ENCODE measurements around the gene C17orf113. TPM values are rescaled to one million over a fixed set of nuclear protein-coding genes. Genes with fewer than 3 reads are reported as not detected.
"Not testable (repeated sequence)": the region's sequence is repeated elsewhere in the genome, so short reads cannot be mapped to it uniquely, and the experiment has no call there.

Gene C17orf113
- total RNA-seq, 2 experiments from 2014 or later, result 0.23 to 0.40 TPM

DNA sequence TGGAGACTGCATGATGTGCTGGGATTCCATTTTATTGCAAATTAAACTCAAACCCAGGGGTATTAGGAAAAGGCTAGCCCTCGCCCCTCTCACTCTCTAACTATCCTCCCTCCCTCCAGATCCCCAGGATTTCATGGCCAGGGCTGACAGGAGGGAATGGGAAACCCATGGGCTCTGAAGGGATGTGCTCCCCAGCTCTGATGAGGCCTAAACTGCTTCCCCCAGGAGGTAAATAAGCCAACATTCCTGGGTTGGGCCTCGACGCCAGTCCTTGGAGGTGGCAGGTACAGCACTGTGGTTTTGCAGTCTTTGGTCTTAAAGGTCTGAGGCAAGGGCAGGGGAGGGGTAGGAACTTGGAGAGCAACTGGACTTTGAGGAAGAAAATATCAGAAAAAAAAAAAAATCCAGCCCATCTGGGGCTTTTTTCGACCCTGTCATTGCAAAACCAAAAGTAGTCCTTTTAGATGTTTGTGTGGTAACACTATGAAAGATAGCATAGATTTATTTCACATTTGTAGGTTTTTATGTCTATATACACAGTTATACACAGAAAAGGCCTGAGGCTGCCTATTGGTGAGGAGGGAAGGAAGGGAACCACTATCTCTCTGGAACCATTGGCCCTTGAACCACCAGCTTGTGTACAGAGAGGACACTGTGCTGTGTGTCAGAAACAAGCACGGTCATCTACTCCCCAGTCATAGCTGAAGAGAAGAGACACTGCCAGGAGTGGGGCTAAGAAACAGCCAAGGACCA is 12.0 kb downstream of the C17orf113 start:
- Mint-ChIP-seq H3K4me3 (no peak overlapping the region), H3K27ac (no peak overlapping the region), H3K27me3 (peaks cover 15% of the 10 kb centered on the region), H3K9me3 (no peaks in the 10 kb centered on the region), H3K4me1 (peaks cover 10% of the 10 kb centered on the region), H3K36me3 (no peaks in the 10 kb centered on the region)
- no peak for DNase-seq

DNA sequence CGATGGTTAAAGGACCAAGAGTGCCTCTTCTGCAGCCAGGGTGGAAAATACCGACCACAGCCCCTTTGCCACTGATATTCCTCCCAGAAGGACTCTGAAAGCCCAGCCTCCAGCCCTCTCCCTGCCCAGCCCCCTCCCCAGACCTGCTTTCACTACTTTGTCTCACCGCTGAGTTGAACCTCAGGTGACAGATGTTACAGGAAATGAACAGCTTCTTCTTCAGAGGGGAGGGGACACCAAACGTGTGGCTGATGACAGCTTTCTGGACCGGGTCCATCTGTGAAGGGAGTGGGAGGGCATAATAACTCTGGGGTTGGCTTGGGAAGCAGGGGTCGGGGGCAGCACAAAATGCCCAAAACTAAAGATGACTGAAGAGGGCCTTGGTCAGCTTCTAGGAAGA is 16.3 kb downstream of the C17orf113 start:
- DNase-seq, result no peak
- no peaks in the 10 kb centered on the region for H3K36me3 Mint-ChIP-seq
- peaks cover 10% of the 10 kb centered on the region for H3K27me3 Mint-ChIP-seq
- H3K4me3 Mint-ChIP-seq, result no peak overlapping the region
- H3K27ac Mint-ChIP-seq, result no peak overlapping the region
- no peaks in the 10 kb centered on the region for H3K9me3 Mint-ChIP-seq
- H3K4me1 Mint-ChIP-seq, result peaks cover 10% of the 10 kb centered on the region

DNA sequence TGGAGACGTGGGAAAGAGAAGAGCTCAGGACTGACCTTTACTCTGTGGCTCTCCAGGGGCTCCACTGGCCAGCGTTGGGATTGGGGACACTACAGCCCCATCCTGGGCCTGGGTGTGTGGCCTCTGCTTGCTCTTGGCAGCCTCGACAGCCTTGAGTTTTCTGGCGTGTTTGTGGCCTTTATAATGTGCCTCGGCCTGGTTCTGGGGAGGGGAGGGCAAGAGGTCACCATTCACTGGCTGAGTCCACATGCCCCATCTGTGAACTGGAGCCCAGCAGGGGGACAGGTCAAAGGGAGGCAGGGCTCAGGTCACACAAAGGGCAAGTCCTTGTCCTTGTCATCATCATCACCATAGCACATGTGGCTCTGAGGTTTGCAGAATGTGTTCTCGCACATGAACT is 18.8 kb downstream of the C17orf113 start:
- no peaks in the 10 kb centered on the region for H3K27me3 Mint-ChIP-seq
- DNase-seq, result no peak
- peaks cover 5% of the 10 kb centered on the region for H3K4me1 Mint-ChIP-seq
- no peaks in the 10 kb centered on the region for H3K9me3 Mint-ChIP-seq
- H3K36me3 Mint-ChIP-seq, result no peaks in the 10 kb centered on the region
- no peak overlapping the region for H3K4me3 Mint-ChIP-seq
- H3K27ac Mint-ChIP-seq, result no peak overlapping the region

DNA sequence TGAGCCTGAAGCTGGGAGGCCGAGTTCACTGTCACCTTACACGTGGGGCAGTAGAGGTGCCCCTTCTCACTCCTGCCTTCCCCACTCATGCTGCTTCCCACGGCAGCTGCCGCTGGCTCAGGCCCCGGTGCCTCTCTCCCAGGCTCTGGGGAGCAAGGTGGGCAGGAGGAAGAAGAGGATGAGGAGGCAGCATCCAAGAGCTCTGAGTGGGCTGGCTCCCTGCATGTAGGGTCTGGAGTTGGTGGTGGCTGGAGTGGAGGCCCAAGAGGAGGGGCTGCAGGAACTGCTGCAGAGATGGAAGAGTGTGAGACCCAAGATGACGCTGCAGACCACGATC is 21.6 kb downstream of the C17orf113 start:
- no peak overlapping the region for H3K27ac Mint-ChIP-seq
- no peaks in the 10 kb centered on the region for H3K9me3 Mint-ChIP-seq
- DNase-seq, result no peak
- H3K27me3 Mint-ChIP-seq, result no peaks in the 10 kb centered on the region
- peaks cover 3% of the 10 kb centered on the region for H3K36me3 Mint-ChIP-seq
- no peak overlapping the region for H3K4me3 Mint-ChIP-seq
- peaks cover 10% of the 10 kb centered on the region for H3K4me1 Mint-ChIP-seq

DNA sequence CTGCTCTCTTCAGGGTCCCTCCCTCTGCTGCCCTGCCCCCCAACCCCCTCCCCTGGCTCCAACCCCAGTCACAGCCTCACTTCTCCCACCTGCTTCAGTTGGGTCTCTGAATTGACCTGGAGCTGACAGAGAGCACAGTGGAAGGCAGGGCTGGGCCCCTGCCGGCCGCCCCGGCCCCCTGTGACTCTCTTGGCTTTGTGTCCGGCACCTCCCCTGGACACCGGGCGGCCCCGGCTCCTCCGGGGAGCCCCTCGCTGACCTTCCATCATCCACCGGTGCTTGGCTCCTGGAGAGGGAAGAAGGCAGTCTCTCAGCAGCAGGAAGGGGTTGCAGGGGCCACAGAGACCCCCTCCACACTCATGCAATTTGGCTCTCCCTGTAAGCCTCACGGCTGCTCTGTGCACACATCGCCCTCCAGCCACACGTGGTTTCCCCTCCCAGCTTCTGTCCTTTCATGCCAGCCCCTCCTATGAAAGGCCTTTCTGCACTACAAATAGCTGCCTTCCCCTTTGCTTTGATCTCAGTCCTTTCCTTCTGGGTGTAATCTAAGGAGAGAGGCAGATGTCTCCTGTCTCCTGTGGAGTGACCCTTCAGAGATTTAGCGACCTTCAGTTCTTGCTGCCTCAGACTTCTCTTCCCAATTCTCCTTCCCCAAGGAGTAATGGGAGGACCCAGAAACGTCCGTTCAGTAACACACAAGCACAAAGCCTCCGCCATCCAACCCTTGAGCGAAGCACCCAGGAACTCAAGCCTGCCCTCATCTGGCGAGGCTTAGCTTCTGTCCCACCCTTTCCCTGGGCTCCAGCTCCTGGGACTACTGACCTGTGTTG is 22.2 kb downstream of the C17orf113 start:
- H3K27ac Mint-ChIP-seq, result no peak overlapping the region

DNA sequence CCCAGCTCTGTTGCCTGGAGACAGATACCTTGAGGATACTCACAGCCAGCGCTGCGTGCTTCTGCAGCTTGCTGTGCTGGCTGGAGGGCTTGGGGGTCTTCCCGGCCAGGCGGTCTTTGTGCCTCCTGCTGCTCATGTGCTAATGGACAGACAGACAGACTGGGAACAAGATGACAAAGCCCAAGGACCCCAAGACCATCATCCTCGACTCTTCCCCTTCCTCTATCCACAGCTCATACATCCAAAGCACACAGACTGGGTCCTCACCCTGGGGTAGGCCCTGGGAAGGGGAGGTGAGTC is 22.9 kb downstream of the C17orf113 start:
- H3K27ac Mint-ChIP-seq, result no peak overlapping the region
- DNase-seq, result no peak
- no peaks in the 10 kb centered on the region for H3K27me3 Mint-ChIP-seq
- peaks cover 3% of the 10 kb centered on the region for H3K36me3 Mint-ChIP-seq
- H3K9me3 Mint-ChIP-seq, result no peaks in the 10 kb centered on the region
- no peak overlapping the region for H3K4me3 Mint-ChIP-seq
- peaks cover 9% of the 10 kb centered on the region for H3K4me1 Mint-ChIP-seq

More for the DNA sequence above, 22.2 kb downstream of the C17orf113 start:
- no peaks in the 10 kb centered on the region for H3K9me3 Mint-ChIP-seq
- DNase-seq, result no peak
- peaks cover 3% of the 10 kb centered on the region for H3K36me3 Mint-ChIP-seq
- peaks cover 9% of the 10 kb centered on the region for H3K4me1 Mint-ChIP-seq
- H3K4me3 Mint-ChIP-seq, result no peak overlapping the region
- H3K27me3 Mint-ChIP-seq, result no peaks in the 10 kb centered on the region

DNA sequence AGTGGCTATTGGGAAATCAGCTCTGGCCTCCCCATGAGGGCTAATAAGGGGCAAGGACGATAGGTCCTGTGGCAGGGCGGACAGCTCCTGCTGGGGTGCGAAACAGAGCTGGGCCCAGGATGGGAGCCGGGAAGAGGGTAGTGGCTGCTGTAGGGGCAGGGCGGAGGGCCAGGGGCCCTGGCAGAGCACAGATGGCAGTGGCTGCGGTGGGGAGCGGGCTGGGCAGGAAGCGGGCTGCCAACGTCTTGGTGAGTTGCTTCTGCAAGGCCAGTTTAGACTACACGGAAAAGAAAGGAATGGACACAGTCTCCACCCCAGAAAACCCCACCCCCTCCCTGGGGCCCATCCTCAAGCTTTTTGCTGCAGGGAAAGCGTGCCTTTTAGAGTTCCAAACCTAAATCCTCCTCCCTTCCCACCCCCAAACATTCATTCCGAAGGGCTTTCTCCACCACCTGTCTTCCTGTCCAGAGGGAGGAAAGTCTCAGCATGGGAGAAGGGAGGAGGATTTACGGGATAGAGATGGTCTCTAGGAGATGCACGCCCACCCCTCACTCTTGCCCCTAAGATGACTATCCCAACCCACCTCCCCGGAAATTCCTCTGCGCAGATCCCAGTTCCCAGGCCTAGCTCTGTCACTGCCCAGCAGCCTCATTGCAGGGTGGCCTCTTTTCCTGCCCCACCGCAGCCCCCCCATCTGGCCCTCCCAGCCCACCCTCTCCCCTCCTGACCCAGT is 23.4 kb downstream of the C17orf113 start:
- peak overlapping the region; percentile 14 for H3K4me3 Mint-ChIP-seq
- no peak for DNase-seq
- H3K4me1 Mint-ChIP-seq, result peaks cover 9% of the 10 kb centered on the region
- no peaks in the 10 kb centered on the region for H3K9me3 Mint-ChIP-seq
- peaks cover 6% of the 10 kb centered on the region for H3K36me3 Mint-ChIP-seq
- H3K27ac Mint-ChIP-seq, result no peak overlapping the region
- H3K27me3 Mint-ChIP-seq, result no peaks in the 10 kb centered on the region

DNA sequence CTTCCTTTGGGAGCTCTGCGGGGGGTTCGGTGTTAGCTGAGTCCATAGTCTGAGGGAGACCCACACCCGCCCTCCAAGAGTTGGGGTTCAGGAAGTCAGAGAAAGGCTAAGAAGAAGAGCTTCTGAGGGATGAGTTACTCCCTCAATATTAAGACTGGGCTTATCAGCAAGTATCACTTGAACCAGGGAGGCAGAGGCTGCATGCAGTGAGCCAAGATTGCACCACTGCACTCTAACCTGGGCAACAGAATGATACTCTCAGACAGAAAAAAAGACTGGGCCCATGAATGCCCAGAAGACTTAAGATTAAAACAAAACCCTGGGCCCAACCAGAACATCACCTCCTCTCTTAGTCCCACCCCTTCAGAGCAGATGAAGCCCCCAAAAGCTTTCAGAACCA is 24.5 kb downstream of the C17orf113 start:
- Mint-ChIP-seq H3K9me3 (no peaks in the 10 kb centered on the region), H3K27ac (no peak overlapping the region), H3K36me3 (peaks cover 6% of the 10 kb centered on the region), H3K27me3 (no peaks in the 10 kb centered on the region), H3K4me3 (no peak overlapping the region), H3K4me1 (peaks cover 16% of the 10 kb centered on the region)
- DNase-seq, result no peak

DNA sequence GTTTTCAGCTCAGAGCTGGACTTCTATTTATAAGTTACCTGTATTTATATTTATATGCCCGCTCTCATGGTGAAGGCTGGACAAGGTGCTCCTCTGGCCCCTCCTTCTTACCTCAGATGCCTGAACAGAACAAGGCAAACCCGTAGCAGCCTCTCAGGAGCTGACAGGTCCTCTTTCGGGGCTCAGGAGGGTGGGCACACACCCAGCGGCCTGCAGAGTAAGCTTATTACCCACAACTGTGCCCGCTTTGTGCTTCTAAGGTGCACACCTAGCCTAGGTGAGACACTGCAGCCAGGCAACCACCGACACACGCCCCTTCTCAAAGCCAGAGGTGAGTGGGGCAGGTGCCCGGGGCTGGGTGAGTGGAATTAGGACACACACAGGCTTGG is 25.2 kb downstream of the C17orf113 start:
- H3K27ac Mint-ChIP-seq, result peak overlapping the region; percentile 80
- no peak for DNase-seq
- H3K4me3 Mint-ChIP-seq, result no peak overlapping the region

DNA sequence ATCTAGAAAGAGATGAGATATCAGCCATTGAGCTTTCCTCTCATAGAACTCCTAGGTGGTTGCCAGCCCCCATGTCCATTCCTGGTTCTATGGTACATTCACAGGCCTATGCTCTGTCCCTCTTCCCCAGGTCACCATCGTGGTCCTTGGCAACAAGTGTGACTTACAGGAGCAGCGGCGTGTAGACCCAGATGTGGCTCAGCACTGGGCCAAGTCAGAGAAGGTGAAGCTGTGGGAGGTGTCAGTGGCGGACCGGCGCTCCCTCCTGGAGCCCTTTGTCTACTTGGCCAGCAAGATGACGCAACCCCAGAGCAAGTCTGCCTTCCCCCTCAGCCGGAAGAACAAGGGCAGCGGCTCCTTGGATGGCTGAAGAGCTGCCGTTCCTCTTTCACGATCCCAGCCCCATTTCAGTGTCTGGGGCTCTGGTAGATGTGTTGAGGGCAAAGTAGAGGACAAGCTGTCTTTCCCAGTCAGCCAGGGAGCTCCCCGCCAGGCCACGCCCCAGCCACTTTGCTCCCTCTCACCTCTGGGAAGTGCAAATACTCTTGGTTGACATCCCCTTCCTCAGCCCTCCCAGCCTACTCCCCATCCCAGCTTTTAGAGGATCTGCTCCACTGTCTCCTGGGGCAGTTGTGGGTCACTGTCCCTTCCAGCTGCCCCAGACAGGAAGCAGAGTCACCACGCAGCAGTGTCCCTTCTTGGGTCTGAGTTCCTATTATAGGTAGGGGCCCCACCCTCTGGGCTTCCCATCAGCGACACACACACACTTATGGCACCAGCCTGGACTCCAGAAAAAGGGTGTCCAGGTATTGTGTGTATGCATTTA is 26.7 kb downstream of the C17orf113 start:
- Mint-ChIP-seq H3K36me3 (peaks cover 9% of the 10 kb centered on the region), H3K27ac (peak overlapping the region; percentile 25), H3K4me1 (peaks cover 28% of the 10 kb centered on the region), H3K27me3 (no peaks in the 10 kb centered on the region), H3K9me3 (peaks cover 1% of the 10 kb centered on the region), H3K4me3 (no peak overlapping the region)
- DNase-seq, result no peak

More for the DNA sequence above, 25.2 kb downstream of the C17orf113 start:
- Mint-ChIP-seq H3K36me3 (peaks cover 6% of the 10 kb centered on the region), H3K27me3 (no peaks in the 10 kb centered on the region), H3K4me1 (peaks cover 22% of the 10 kb centered on the region), H3K9me3 (no peaks in the 10 kb centered on the region)

DNA sequence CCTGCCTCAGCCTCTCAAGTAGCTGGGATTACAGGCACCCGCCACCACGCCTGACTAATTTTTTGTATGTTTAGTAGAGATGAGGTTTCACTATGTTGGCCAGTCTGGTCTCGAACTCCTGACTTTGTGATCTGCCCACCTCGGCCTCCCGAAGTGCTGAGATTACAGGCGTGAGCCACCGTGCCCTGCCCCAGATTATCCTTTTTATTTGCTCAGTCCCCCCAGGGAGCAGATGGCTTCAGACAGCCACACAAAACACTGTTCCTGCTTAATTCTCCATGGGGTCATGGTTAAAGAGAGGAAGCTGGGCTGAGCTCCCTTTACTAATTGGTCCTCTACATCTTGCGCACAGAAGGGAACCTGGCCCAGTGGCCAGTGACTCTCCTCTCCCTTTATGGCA is 29.6 kb downstream of the C17orf113 start:
- not testable (repeated sequence) for H3K27me3 Mint-ChIP-seq, DNase-seq, H3K9me3 Mint-ChIP-seq
- Mint-ChIP-seq H3K27ac (peak overlapping the region; percentile 85), H3K4me3 (peak overlapping the region; percentile 91), H3K4me1 (peaks cover 39% of the 10 kb centered on the region), H3K36me3 (peaks cover 20% of the 10 kb centered on the region)

DNA sequence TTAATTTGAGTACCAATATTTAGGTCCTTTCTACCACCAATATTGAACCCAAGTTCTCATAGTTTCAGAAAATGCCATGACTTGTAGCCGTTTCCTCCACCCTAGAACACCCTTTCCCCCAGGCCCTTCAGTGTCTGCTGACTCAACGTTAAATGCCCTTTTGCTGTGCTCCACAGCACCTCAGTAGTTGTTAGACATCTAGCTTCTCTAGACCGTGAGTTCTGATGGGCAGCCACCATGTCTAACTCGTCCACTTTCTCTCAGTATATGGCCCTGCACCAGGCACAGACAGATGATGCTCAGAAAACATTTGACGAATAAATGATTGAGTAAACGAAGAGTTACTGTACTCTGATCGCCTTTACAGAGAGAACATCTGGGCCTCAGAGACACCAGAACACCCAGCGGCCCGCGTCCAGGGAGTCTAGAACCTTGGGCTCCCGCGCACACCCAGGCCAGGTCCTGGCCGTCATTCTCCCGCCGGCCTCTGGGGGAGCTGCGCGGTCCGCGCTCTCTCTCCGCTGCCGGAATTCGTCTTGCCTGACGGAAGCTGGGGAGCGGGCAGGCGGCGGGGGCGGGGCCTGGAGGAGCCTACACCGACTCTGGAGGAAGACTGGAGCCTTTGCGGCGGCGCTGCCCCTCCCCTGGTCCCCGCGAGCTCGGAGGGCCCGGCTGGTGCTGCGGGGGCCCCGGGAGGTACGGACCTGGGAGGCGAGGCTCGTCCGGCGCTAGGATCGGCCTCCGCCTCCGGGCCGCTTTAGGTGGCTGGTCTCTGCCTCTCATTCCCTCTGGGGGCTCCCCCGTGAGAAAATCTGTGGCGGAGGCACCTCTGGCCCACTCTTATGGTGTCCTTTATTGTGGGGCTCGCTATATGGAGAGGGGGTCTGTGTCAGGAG is 30.6 kb downstream of the C17orf113 start, which contains the start of gene NKIRAS2:
Gene NKIRAS2 (plus strand): TSS at position 582 of the 896 bp plus-strand sequence. CDS start 1,488 bp downstream, outside the sequence.
- H3K4me1 Mint-ChIP-seq, result peaks cover 45% of the 10 kb centered on the region
- H3K27me3 Mint-ChIP-seq, result no peaks in the 10 kb centered on the region
- H3K4me3 Mint-ChIP-seq, result peak within 1 kb of the TSS; percentile 91
- peak within 1 kb of the TSS; percentile 85 for H3K27ac Mint-ChIP-seq
- DNase-seq, result peak; percentile 95
- H3K36me3 Mint-ChIP-seq, result peaks cover 31% of the 10 kb centered on the region
- peaks cover 1% of the 10 kb centered on the region for H3K9me3 Mint-ChIP-seq

DNA sequence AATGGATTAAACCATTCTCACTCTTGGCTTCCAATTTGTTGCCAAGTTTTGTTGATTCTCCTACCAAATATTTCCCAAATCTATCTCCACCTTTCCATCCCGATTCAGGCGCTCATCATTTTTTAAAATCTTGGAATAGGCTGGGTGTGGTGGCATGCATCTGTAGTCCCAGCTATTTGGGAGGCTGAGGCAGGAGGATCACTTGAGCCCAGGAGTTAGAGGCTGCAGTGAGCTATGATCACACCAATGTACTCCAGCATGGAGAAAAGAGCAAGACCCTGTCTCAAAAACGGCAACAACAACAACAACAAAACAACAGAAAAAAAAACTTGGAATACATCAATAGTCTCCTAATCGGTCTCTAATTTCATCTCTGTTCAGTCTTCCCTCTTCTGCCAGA is 31.4 kb downstream of the C17orf113 start:
- H3K4me1 Mint-ChIP-seq, result peaks cover 40% of the 10 kb centered on the region

DNA sequence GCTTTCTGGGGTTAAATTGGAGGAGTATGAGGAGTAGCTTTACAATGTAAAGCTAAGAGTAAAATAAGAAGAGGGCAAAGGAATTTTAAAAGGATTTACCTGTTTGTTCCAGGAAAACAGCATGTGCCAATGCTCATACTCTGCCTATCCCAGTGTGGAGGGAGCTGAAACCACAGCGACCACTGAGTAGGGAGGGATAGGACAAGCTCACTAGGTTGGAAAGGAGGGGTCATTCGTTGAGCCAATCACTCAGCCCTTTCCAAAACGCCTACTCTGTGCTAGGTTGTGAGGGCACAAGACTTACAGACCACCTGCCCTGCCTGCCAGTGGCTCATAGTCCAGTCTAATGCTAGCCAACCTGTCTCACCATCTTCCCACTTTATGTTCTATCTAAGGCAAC is 32.1 kb downstream of the C17orf113 start:
- no peak for DNase-seq
- Mint-ChIP-seq H3K27me3 (no peaks in the 10 kb centered on the region), H3K36me3 (peaks cover 28% of the 10 kb centered on the region), H3K4me1 (peaks cover 43% of the 10 kb centered on the region), H3K4me3 (peak overlapping the region; percentile 98), H3K27ac (peak overlapping the region; percentile 91), H3K9me3 (peaks cover 1% of the 10 kb centered on the region)

More for the DNA sequence above, 31.4 kb downstream of the C17orf113 start:
- H3K27me3 Mint-ChIP-seq, result no peaks in the 10 kb centered on the region
- H3K4me3 Mint-ChIP-seq, result no peak overlapping the region
- H3K36me3 Mint-ChIP-seq, result peaks cover 28% of the 10 kb centered on the region
- DNase-seq, result no peak
- no peak overlapping the region for H3K27ac Mint-ChIP-seq
- peaks cover 1% of the 10 kb centered on the region for H3K9me3 Mint-ChIP-seq

All from activated naive CD8-positive, alpha-beta T cell treated with anti-CD3 and anti-CD28 coated beads for 36 hours (primary cell).